ENCODE measurements around the gene SKA1.
"Not testable (repeated sequence)": the region's sequence is repeated elsewhere in the genome, so short reads cannot be mapped to it uniquely, and the experiment has no call there.

Gene SKA1

GRCh38 chr18:50396005-50396660 lies 21.3 kb downstream of the SKA1 start:
- no peak for DNase-seq

- no peak for DNase-seq
Observed at GRCh38 chr18:50397023-50397422, 22.2 kb downstream of the SKA1 start.

- no peak for DNase-seq
Observed at GRCh38 chr18:50398099-50398498, 23.3 kb downstream of the SKA1 start.

GRCh38 chr18:50398947-50399346 lies 24.1 kb downstream of the SKA1 start:
- no peak for DNase-seq

- no peak for DNase-seq
Observed at GRCh38 chr18:50399582-50399981, 24.7 kb downstream of the SKA1 start.

- not testable (repeated sequence) for DNase-seq
Observed at GRCh38 chr18:50400438-50400837, 25.6 kb downstream of the SKA1 start.

GRCh38 chr18:50401295-50401694 lies 26.4 kb downstream of the SKA1 start:
- DNase-seq, result no peak

GRCh38 chr18:50401888-50402287 lies 27.0 kb downstream of the SKA1 start:
- no peak for DNase-seq

GRCh38 chr18:50404752-50405581 lies 30.1 kb downstream of the SKA1 start:
- not testable (repeated sequence) for DNase-seq

GRCh38 chr18:50405582-50406271 lies 30.9 kb downstream of the SKA1 start:
- DNase-seq, result no peak

- no peak for DNase-seq
Observed at GRCh38 chr18:50409236-50409635, 34.4 kb downstream of the SKA1 start.

GRCh38 chr18:50410008-50410407 lies 35.2 kb downstream of the SKA1 start:
- DNase-seq, result no peak

GRCh38 chr18:50410894-50411293 lies 36.0 kb downstream of the SKA1 start:
- DNase-seq, result no peak

GRCh38 chr18:50416832-50417231 lies 42.0 kb downstream of the SKA1 start:
- not testable (repeated sequence) for DNase-seq

GRCh38 chr18:50417705-50418104 lies 42.9 kb downstream of the SKA1 start:
- not testable (repeated sequence) for DNase-seq

- no peak for DNase-seq
Observed at GRCh38 chr18:50418650-50419049, 43.8 kb downstream of the SKA1 start.

- no peak for DNase-seq
Observed at GRCh38 chr18:50422286-50422898, 47.5 kb downstream of the SKA1 start.

GRCh38 chr18:50424877-50425690 lies 50.2 kb downstream of the SKA1 start:
- DNase-seq, result no peak

- DNase-seq, result no peak
Observed at GRCh38 chr18:50427896-50428295, 53.0 kb downstream of the SKA1 start.

GRCh38 chr18:50428531-50429206 lies 53.8 kb downstream of the SKA1 start:
- no peak for DNase-seq

GRCh38 chr18:50429207-50429948 lies 54.5 kb downstream of the SKA1 start:
- DNase-seq, result peak in 1 of 2 donors; percentile 12
